ENCODE data around the gene KCNAB2. TPM values are rescaled to one million over a fixed set of nuclear protein-coding genes. Genes with fewer than 3 reads are reported as not detected.

KCNAB2 gene
- polyA plus RNA-seq, 10 donors, result 3.7 to 9.0 (median 5.7) TPM

DNA sequence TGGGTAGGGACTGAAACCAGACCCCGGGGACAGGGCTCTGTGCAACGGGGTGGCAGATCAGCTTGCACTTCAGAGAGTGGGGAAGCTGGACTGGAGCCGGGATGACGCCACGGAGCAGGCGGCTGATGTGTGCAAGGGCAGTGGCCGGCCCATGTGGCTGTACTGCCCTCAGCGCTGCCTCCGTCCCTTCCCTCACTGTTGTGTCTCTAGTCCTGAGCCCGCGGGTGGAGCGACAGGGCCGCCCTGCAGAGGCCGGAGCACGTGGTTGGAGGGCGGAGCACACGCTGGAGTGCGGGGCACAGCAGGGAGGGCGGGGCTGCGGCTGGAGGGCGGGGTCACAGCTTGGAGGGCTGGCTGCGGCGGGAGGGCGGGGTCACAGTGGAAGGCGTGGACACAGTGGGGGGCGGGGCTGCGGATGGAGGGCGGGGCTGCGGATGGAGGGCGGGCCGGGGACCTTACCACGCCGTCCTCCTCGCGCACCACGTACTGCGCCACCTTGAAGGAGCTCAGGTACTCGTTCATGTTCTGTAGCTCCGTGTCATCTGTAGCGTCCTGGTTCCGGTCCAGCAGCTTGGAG is 82.0 kb downstream of the KCNAB2 start:
- peak; percentile 31 to 66 (median 42) for DNase-seq

DNA sequence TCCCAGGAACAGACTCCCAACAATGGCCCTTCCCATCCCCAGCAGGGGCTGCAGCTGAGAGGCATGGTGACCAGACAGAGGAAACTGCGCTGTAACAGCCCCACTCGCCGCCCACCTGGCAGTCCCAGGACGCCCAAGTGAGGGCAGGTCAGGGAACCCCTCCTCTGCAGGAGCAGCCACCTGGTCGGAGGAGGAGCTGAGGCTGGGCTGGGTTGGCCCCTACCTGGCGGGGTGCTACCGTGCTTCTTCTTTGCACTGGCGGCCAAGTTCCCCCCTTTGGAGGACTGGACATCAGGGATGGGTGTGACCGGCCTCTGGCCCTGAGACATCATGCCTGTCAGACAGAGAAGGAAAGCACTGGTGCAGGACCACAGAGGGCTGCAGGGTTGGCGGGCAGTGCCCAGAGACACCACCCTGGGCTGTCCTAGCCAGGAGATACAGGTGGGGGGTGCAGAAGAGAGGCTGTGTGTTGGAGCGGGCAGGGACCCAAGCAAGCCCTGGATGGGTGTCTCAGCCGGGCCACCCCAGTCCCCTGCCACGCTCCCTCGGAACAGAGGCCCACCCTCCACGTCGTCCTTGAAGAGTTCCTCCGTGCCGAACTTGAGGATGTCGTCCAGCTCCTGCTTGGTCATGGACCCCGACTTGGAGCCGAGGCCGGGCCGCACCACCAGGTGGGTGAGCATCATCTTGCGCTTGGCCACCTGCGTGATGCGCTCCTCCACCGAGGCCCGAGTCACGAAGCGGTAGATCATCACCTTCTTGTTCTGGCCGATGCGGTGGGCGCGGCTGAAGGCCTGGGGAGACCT is 82.8 kb downstream of the KCNAB2 start:
- no peak for DNase-seq

DNA sequence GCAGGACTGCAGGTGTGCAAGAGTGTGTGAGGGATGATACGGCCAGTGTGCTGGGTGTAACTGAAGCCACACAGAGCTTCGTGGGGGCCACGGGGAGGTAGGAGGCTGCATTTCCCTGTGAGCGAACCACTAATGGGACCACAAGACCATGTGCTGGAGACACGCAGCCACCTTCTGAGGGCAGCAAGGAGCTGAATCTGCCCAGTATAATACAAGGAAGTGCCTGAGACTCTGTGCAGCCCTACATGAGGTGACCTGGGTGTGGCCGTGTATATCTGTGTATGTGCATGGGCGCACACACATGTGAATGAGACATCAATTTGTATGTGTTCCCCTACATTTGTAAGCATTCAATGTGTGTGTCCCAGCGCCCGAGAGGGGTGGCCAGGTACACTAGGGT is 83.6 kb downstream of the KCNAB2 start:
- DNase-seq, result no peak

DNA sequence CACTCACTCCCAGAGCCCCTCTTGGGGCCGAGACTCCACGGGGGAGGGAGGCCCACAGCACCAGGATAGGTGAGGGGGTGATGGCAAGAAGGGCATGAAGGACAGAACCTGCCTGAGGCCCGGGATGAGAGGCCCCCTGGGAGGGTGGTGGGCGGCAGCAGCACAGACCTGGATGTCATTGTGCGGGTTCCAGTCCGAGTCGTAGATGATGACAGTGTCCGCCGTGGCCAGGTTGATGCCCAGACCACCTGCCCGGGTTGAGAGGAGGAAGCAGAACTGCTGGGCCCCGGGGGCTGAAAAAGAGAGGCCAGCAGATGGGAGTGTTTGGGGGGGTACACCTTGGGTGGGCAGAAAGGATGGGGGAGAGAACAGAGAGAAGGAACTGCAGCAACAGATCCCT is 84.3 kb downstream of the KCNAB2 start:
- no peak for DNase-seq

DNA sequence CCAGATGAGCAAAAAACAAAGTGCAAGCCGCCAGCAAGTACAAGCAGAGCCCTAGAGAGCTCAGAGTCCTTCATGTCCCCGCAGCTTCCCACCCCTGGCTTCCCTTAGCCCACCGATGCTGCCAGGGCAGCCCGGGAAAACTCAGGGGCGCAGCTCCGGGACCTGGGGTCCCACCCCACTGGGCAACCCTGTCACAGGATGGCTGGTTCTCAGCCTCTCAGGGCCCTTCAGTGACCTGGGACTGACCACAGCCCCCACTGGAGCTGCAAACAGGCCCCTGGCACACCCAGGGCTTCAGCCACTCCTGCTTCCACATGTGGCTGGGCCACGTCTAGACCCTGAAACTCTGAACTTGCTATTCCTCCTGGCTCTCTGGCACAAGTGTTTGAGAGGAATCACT is 84.9 kb downstream of the KCNAB2 start:
- DNase-seq, result no peak

DNA sequence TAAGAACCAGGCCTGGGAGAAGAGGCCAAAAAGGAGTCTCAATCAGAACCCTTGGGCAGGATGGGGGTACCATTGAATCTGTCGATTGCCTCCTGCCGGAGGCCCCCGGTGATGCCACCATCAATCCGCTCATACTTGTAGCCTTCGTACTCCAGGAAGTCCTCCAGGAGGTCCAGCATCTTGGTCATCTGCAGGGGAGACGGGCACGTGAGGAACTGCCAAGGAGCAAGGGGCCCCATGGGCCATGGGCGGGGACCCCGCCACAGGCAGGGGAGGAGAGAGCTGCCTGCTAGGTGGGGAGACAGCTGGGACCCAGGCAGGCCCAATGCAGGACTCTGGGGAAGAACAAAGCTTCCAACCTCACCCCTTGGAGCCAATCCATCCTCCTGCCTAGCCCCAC is 85.9 kb downstream of the KCNAB2 start:
- no peak for DNase-seq

DNA sequence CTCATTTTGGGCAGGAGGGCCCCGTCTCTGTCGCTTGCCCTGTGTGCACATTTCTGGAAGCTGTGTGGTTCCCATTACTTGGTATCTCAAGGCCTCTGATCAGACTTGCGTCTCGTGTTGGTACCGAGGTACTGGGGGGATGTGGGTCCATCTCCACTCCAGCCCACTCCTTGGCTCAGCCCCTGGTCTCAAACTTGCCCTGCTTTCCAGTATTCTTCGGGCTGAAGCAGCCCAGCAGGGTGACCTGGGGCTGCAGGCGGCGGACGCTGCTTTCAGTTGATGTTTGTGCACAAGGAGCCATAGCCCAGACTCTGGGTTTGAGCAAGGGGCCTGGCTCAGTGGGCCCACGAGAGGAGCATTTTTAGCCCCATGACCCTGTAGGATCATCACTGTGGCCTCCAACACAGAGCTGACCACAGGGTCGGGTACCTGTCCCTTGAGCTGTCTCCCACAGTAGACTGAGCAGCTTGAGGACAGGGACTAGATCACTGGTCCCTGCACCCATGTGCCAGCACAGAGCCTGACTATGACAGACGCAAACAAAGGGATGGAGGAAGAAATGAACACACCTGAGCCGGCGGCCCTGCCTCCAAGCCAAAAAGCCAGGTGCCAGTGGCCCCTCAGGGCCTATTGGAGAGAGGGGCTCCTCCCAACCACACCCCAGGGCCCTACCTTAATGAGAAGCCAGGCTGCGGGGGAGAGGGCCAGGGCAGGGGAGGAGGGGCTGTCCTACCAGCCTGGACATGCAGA is 87.6 kb downstream of the KCNAB2 start:
- no peak for DNase-seq

DNA sequence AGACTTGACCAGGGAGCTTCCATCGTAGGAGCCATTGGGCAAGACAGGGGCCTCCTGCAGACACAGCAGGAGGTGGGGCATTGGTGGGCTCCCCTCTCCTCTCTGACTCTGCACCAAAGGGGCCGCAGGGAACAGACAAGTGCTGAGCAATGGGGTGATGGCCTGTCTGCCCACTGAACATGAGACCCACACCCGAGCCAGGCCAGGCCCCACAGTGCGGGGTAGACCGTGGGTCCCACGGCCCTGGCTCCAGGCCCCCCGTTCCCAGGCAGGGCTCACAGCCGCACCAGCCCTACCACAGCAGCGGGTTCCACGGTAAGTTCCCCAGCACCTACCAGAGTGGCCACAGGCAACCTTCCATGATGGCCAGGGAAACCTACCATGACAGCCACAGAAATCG is 88.5 kb downstream of the KCNAB2 start:
- DNase-seq, result no peak

DNA sequence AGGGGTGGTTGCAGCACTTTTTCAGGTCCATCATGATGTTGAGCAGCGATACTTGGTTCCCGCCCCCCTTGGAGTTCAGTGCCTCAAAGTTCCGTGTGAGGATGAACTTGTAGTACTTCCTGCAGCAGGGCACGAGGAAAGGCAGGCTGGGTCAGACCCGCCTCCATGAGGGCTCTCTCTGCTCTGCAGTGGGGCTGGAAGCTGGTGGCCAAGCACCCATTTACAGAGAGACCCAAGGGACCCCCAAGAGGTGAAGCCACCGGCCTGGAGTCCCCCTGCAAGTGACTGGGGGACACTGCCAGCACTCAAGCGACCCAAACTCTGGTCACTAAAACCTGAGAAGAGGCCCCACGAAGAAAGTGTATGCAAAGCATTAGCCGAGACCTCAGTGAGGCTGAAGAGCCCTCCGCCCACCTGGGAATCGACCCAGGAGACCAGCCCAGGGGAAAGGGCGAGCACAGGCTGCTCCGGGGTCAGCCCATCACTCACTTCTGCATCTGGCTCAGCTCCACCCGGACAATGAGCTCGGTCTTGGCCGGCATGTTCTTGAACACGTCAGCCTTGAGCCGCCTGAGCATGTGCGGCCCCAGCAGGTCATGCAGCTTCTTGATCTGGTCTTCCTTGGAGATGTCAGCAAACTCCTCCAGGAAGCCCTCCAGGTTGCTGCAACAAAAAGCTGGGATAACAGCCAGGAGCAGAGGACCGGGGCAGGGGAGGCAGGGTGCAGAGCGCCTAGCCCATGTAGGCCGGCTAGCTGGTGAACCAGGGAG is 89.2 kb downstream of the KCNAB2 start:
- no peak for DNase-seq

DNA sequence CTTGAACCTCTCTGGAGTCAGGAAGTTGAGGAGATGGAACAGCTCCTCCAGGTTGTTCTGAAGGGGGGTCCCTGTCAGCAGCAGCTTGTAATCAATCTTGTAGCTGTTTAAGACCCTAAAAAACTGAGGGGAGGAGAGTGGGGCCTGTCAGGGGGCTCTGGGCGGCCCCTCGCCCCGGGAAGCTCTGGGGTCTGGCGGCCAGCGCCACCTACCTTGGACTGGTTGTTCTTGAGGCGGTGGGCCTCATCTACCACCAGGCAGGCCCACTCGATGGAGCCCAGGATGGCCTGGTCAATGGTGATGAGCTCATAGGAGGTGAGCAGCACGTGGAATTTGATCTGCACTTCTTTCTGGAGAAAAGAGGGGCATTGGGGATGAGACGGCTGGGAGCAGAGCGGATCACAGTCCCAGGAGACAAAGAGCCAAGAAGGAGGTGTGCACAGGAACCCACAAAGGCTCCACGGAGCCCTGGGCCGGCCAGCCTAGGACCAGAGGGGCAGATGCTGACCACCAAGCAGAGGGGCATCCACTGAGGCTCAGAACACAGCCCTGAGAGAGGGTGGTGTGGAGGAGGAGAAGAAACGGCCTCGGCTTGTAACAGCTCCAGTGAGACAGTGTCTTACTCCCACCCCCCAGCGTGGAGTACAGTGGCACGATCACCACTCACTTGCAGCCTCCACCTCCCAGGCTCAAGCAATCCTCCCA is 91.0 kb downstream of the KCNAB2 start:
- no peak for DNase-seq

DNA sequence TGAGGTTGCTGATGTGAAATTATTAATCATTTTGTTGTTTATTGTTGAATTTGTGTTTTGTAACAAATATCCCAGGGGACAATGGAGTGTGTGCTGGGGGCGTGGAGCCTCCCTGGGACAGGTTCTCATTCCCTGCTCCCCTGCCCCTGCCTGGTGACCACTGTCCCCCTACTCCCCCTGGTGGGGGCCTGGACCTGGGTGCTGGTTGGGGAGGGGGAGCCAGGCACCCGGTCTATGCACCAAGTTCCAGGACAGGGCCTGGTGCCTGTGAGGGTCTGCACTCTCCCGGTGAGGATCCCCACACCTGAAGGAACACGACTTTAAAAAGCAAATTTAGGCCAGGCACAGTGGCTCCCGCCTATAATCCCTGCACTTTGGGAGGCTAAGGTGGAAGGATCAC is 92.1 kb downstream of the KCNAB2 start:
- DNase-seq, result no peak

DNA sequence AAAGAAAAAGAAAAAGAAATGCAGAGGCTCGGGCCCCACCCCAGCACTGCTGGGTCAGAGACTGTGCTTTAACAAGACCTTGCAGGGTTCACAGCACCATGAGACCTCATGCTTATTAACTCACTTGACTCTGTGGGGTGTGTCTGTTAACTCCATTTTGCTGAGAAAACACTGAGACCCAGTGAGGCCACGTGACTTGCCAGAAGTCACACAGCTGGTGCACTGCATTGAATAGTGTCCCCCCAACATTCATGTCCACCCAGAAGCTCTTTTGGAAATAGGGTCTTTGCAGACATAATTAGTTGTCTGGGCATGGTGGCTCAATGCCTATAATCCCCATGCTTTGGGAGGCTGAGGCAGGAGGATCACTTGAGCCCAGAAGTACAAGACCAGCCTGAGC is 94.7 kb downstream of the KCNAB2 start:
- no peak for DNase-seq

DNA sequence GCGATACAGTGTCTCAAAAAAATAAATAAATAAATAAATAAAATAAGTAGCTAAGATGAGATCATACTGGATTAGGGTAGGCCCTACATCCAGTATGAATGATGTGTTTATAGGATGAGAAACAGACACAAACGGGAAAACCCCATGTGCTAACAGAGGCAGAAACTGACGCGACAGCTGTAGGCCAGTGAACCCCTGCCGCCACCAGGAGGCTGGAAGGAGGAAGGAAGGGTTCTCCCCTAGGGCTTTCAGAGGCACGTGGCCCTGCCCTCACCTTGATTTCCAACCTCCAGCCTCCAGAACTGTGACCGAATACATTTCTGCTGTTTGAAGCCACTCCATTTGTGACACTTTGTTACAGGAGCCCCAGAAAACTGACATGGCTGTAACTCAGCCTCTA is 95.9 kb downstream of the KCNAB2 start:
- DNase-seq, result no peak

DNA sequence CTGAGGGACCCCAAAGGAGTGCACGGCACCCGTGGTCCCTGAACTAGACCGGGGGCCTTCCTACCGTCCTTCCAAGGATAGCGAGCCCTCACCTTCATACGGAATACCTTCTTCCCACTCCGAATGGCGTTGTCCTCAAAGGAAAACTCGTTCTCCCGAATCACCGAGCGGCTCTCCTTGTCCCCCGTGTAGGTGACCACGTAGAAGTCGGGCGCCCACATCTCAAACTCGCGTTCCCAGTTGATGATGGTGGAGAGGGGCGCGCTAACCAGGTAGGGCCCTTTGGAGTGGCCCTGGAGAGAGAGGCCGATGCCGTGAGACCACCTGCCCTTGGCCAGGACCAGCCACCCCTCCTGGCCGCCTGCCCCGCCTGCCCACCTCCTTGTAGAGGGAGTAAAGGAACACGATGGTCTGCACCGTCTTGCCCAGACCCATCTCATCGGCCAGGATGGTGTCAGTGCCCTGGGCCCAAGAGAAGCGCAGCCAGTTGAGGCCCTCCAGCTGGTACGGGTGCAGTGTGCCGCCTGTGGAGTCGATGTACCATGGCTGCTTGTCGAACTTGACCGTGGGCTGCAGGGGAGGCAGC is 96.4 kb downstream of the KCNAB2 start:
- DNase-seq, result no peak

DNA sequence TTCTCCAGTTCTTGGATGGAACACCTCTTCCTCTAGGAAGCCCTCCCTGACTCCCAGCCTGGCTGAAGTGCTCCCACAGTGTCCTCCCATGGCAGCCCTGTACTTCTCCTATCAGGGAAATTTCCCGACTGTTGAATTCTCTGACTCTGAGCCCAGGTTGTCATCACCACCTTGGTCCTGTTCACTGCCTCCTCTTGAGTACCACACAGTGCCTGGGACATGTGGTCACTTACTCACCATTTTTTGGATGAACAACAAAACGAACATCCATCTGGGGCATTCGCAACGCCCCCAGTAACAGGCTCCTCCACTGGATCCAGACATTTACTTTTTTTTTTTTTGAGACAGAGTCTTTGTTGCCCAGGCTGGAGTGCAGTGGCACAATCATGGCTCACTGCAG is 97.0 kb downstream of the KCNAB2 start:
- no peak for DNase-seq

DNA sequence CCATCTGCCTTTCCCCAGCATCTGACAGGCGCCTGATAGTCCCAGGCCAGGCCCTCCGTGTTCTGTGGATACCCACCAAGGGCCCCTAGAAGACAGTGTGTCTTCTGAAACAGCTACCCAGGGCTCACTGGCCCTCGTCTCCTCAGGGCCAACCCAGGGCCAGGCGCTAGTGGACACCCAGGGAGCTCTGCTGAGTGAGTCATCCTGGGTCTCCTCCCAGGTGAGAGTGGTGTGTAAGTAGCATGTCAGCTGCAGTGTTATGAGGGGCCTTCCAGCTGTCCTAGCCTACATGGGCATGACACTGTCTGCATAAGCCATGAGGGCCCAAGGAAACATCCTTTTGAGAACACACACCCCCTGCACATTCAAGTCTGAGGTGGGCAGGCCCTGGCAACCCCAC is 97.7 kb downstream of the KCNAB2 start:
- no peak for DNase-seq

DNA sequence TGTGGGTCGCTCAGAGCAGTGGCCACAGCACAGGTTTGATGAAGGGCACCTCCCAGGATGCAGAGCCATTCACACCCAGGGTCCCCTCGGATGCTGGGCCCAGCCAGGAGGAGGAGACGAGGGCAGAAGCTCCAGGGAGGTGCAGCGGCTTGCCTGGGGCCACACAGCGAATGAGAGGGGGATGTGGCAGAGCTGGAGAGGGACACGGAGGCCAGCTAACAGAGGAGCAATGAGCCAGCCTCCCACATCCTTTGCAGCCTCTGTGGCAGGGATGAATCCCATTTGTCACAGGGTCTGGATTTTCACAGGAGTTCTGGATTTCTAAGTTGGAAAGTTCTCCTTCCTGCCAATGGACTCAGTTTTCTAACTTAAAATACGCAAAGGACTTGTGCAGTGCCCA is 98.5 kb downstream of the KCNAB2 start:
- DNase-seq, result no peak

DNA sequence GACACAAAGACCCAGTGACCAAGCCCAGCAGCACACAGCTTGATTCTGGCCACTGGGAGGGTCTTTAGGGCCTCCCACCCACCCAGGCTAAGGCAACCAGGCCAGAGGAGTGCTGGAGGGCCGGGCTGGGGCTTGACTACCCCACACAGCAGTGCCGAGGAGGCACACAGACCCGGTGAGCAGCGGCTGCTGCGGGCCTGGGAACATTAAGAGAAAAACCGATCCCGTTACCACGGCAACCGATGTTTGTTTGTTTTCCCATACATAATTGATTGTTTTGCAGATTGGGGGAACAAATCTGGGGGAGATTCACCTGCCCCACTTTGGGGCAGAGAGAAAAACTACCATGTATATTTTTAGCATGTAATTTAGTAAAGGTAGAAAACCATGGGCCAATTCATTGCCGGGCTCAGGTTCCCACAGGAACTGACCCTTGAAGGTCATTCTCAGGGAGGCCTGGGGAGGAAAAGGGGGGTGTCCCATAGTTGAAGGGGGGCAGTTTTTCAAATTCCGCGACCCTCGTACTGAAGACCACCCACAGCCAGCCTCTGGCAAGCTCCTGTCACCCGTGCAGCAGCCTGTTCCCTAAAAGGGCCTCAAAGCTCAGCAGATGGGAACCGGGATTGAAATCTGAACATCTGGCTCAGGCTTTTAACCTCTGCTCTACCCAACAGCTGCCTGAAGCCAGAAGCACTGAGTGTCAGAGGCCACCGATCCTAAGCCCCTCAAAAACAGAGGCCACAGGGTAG is 99.1 kb downstream of the KCNAB2 start:
- peak in 2 of 3 donors; percentile 10 to 66 for DNase-seq

DNA sequence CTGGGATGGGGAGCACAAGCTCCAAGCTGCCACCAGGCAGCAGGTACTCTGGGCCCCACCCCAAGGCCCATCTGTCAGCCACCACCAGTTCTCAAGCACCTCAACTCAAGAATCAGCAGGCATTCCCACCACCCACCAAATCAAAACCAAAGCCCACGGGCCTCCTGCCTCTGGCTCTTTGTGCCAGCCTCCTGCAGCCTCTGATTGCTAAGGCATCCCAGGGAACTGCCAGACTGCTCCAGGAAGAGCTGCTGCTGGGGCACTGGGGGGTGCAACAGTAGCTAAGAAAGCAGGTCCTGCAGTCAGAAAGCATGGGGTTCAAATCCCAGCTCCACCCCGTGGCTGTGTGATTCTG is 99.7 kb downstream of the KCNAB2 start:
- no peak for DNase-seq

DNA sequence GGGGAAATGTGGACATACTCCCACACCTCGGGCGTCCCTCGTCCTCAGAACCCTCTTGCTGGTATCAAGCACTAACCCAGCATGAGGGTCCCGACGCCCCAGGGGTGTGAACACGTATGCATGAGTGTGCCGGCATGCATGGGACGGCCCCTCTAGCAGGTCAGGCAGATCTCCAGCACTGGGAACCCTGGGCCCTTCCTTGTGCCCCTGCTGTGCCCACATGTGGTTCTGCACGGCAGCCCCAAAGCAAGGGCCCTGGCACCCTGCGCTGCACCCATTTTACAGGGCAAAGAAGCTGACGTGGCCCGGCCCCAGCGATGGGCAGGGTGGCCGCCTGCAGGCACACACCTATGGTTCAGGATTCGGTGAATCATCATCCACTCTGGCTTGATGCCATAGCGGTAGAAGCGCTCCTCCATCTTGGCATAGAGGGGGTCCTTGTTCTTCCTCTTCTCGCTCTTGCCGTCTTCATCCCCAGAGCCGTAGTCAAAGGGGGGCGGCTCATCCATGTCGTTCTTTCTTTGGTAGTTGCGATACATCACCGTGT is 100.2 kb downstream of the KCNAB2 start:
- DNase-seq, result no peak

All from muscle of back (tissue), 11 donors.